HFFc6 (cell line): ENCODE measurements around the gene NTMT1. TPM values are rescaled to one million over a fixed set of nuclear protein-coding genes. Genes with fewer than 3 reads are reported as not detected.
"Not testable (repeated sequence)": the region's sequence is repeated elsewhere in the genome, so short reads cannot be mapped to it uniquely, and the experiment has no call there.

Experiments
- DNase-seq: peaks from one replicate; pipeline ENCODE4 v3.0.0-alpha.2; 2018
- H3K27ac Mint-ChIP-seq: 2 replicates; pipeline ENCODE4 v1.8.0; 2020; ENCODE audit warnings: mild to moderate bottlenecking, mixed read lengths
- H3K27me3 Mint-ChIP-seq: 2 replicates; pipeline ENCODE4 v1.8.0; 2021; ENCODE audit warnings: mild to moderate bottlenecking, moderate library complexity, mixed read lengths; ENCODE audit not compliant: insufficient read depth
- H3K36me3 Mint-ChIP-seq: 2 replicates; pipeline ENCODE4 v1.8.0; 2021; ENCODE audit warnings: low read depth, mixed read lengths
- H3K4me1 Mint-ChIP-seq: 2 replicates; pipeline ENCODE4 v1.8.0; 2020; ENCODE audit warnings: low read depth, mixed read lengths
- H3K4me3 Mint-ChIP-seq: 2 replicates; pipeline ENCODE4 v1.8.0; 2020; ENCODE audit warnings: mild to moderate bottlenecking, moderate library complexity, mixed read lengths
- H3K9me3 Mint-ChIP-seq: 2 replicates; pipeline ENCODE4 v1.8.0; 2020; ENCODE audit warnings: mild to moderate bottlenecking, mixed read lengths
- CTCF ChIP-seq: fragments of 200-600 bp; sonication (generic); IDR thresholded peaks from 2 replicates; pipeline ENCODE4 v1.5.0; 2021; ENCODE audit warnings: antibody characterized with exemption, mild to moderate bottlenecking
- total RNA-seq, 6 experiments: library from RNA; stranded (reverse); fragmentation: NEBNext Ultra II Directional; extraction: Animal tissue kit (Norgen Biotek cat#: 25700); gene quantifications; 2 replicates in 1 of 6; 3 replicates in 5 of 6; pipeline ENCODE4 v1.2.3, GENCODE V29; 2021

Gene NTMT1
- total RNA-seq, 6 experiments from 2014 or later = 81.6 to 90.0 (median 87.7) TPM

- DNase-seq = no peak
- no peak overlapping the region for H3K27ac Mint-ChIP-seq
- H3K4me1 Mint-ChIP-seq = peaks cover 8% of the 10 kb centered on the region
- H3K36me3 Mint-ChIP-seq = no peaks in the 10 kb centered on the region
- H3K4me3 Mint-ChIP-seq = no peak overlapping the region
- H3K9me3 Mint-ChIP-seq = no peaks in the 10 kb centered on the region
- peaks cover 2% of the 10 kb centered on the region; the same call in 1 of the 2 replicates for H3K27me3 Mint-ChIP-seq
- TF ChIP-seq CTCF = no peak
These were observed 39.7 kb upstream of the NTMT1 start for GRCh38 chr9:129586245-129586644.

GRCh38 chr9:129586685-129587084 lies 39.3 kb upstream of the NTMT1 start:
- TF ChIP-seq CTCF = no peak
- no peak overlapping the region for H3K27ac Mint-ChIP-seq
- no peaks in the 10 kb centered on the region for H3K9me3 Mint-ChIP-seq
- peaks cover 8% of the 10 kb centered on the region for H3K4me1 Mint-ChIP-seq
- no peak for DNase-seq
- H3K4me3 Mint-ChIP-seq = no peak overlapping the region
- no peaks in the 10 kb centered on the region for H3K36me3 Mint-ChIP-seq
- H3K27me3 Mint-ChIP-seq = peaks cover 2% of the 10 kb centered on the region; the same call in 1 of the 2 replicates

GRCh38 chr9:129587487-129588262 lies 38.3 kb upstream of the NTMT1 start:
- H3K27me3 Mint-ChIP-seq = peaks cover 2% of the 10 kb centered on the region; the same call in 1 of the 2 replicates
- no peak overlapping the region for H3K27ac Mint-ChIP-seq
- H3K4me1 Mint-ChIP-seq = peaks cover 8% of the 10 kb centered on the region
- no peak for DNase-seq
- H3K36me3 Mint-ChIP-seq = no peaks in the 10 kb centered on the region
- TF ChIP-seq CTCF = no peak
- no peaks in the 10 kb centered on the region for H3K9me3 Mint-ChIP-seq
- H3K4me3 Mint-ChIP-seq = no peak overlapping the region

- no peaks in the 10 kb centered on the region for H3K36me3 Mint-ChIP-seq
- peaks cover 2% of the 10 kb centered on the region; the same call in 1 of the 2 replicates for H3K27me3 Mint-ChIP-seq
- H3K9me3 Mint-ChIP-seq = no peaks in the 10 kb centered on the region
- TF ChIP-seq CTCF = no peak
- no peak overlapping the region for H3K4me3 Mint-ChIP-seq
- peaks cover 9% of the 10 kb centered on the region for H3K4me1 Mint-ChIP-seq
- no peak overlapping the region for H3K27ac Mint-ChIP-seq
- DNase-seq = no peak
These were observed 35.5 kb upstream of the NTMT1 start for GRCh38 chr9:129590466-129590865.

GRCh38 chr9:129591916-129592315 lies 34.0 kb upstream of the NTMT1 start:
- no peak for TF ChIP-seq CTCF
- no peak for DNase-seq
- H3K9me3 Mint-ChIP-seq = no peaks in the 10 kb centered on the region
- H3K36me3 Mint-ChIP-seq = no peaks in the 10 kb centered on the region
- H3K4me1 Mint-ChIP-seq = peaks cover 19% of the 10 kb centered on the region
- H3K27ac Mint-ChIP-seq = no peak overlapping the region
- H3K4me3 Mint-ChIP-seq = no peak overlapping the region
- peaks cover 2% of the 10 kb centered on the region; the same call in 1 of the 2 replicates for H3K27me3 Mint-ChIP-seq

- not testable (repeated sequence) for H3K27ac Mint-ChIP-seq, H3K4me3 Mint-ChIP-seq, H3K27me3 Mint-ChIP-seq, H3K36me3 Mint-ChIP-seq, DNase-seq, H3K9me3 Mint-ChIP-seq
- H3K4me1 Mint-ChIP-seq = peaks cover 20% of the 10 kb centered on the region
These were observed 33.2 kb upstream of the NTMT1 start for GRCh38 chr9:129592790-129593189.
